MM.1S (cell line): Measurements from ENCODE around the gene PLPP3.

Experiments
- EZH2 ChIP-seq: fragments of 300-600 bp; sonication (generic); optimal IDR thresholded peaks from 2 replicates; pipeline ENCODE3; 2017; ENCODE audit warnings: low read depth, mild to moderate bottlenecking, antibody characterized with exemption, low read length, mixed read lengths
- EZH2phosphoT487 ChIP-seq: fragments of 300-600 bp; sonication (generic); IDR thresholded peaks from 2 replicates; pipeline ENCODE4 v1.6.1; 2018; ENCODE audit warnings: antibody characterized with exemption, low read length
- TF ChIP-seq, protein P1 (sequence below): fragments of 300-600 bp; sonication (generic); IDR thresholded peaks from 2 replicates; pipeline ENCODE4 v1.5.1; 2016; ENCODE audit warnings: antibody characterized with exemption, low read length, mixed read lengths

DNA sequence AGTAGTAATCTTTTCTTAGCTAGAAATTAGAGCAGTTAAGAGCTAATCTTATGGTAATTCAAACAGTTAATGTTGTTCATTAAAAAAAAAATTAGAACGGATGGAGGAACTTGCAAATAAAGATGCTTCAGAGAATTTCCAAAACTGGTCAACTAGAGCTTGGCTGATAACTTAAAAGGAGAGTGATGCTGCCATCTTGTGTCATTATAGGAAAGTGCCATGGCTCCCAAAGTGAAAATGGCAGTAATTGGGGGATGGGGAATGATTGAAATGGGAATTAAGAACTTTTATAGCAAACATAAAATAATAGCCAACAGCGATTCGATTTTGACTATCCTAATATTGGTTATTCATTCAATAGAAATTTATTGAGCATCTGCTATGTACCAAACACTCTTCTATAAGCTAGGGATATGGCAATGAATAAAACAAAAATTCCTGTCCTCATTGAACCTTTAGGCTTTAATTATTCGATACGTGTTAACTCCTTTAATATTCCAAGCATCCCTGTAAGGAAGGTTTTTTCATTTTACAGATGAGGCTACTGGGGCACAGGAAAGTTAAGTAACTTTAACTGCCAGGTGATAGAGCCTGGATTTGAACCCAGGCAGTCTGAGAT lies 5.7 kb upstream of the PLPP3 start:
- TF ChIP-seq, protein P1, sequence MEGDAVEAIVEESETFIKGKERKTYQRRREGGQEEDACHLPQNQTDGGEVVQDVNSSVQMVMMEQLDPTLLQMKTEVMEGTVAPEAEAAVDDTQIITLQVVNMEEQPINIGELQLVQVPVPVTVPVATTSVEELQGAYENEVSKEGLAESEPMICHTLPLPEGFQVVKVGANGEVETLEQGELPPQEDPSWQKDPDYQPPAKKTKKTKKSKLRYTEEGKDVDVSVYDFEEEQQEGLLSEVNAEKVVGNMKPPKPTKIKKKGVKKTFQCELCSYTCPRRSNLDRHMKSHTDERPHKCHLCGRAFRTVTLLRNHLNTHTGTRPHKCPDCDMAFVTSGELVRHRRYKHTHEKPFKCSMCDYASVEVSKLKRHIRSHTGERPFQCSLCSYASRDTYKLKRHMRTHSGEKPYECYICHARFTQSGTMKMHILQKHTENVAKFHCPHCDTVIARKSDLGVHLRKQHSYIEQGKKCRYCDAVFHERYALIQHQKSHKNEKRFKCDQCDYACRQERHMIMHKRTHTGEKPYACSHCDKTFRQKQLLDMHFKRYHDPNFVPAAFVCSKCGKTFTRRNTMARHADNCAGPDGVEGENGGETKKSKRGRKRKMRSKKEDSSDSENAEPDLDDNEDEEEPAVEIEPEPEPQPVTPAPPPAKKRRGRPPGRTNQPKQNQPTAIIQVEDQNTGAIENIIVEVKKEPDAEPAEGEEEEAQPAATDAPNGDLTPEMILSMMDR = peak; percentile 78
- no peak for TF ChIP-seq EZH2
- no peak for TF ChIP-seq EZH2phosphoT487
